ENCODE data around the gene MARCKSL1. TPM values are rescaled to one million over a fixed set of nuclear protein-coding genes. Genes with fewer than 3 reads are reported as not detected.

The MARCKSL1 gene
- polyA plus RNA-seq, 1 donor from 2014 or later, result 694 TPM

- no peak overlapping the region for H3K9ac ChIP-seq (ENCODE audit: low read length)
- no peaks in the 10 kb centered on the region for H3K9me3 ChIP-seq (ENCODE audit: low read length)
- no peak for TF ChIP-seq MXI1 (conservative IDR thresholded peaks at IDR 0.05; ENCODE audit: poor library complexity, severe bottlenecking)
- TF ChIP-seq SMC3 (conservative IDR thresholded peaks at IDR 0.05; ENCODE audit: poor library complexity), result no peak
- TF ChIP-seq TAF1 (IDR thresholded peaks at IDR 0.05; ENCODE audit: low read depth), result no peak
- TF ChIP-seq POLR2AphosphoS5 (IDR thresholded peaks at IDR 0.05), result no peak
- no peak for TF ChIP-seq EZH2 (IDR thresholded peaks at IDR 0.05; ENCODE audit: borderline replicate concordance, insufficient read depth, low read length, poor library complexity, severe bottlenecking)
- TF ChIP-seq, protein P1, sequence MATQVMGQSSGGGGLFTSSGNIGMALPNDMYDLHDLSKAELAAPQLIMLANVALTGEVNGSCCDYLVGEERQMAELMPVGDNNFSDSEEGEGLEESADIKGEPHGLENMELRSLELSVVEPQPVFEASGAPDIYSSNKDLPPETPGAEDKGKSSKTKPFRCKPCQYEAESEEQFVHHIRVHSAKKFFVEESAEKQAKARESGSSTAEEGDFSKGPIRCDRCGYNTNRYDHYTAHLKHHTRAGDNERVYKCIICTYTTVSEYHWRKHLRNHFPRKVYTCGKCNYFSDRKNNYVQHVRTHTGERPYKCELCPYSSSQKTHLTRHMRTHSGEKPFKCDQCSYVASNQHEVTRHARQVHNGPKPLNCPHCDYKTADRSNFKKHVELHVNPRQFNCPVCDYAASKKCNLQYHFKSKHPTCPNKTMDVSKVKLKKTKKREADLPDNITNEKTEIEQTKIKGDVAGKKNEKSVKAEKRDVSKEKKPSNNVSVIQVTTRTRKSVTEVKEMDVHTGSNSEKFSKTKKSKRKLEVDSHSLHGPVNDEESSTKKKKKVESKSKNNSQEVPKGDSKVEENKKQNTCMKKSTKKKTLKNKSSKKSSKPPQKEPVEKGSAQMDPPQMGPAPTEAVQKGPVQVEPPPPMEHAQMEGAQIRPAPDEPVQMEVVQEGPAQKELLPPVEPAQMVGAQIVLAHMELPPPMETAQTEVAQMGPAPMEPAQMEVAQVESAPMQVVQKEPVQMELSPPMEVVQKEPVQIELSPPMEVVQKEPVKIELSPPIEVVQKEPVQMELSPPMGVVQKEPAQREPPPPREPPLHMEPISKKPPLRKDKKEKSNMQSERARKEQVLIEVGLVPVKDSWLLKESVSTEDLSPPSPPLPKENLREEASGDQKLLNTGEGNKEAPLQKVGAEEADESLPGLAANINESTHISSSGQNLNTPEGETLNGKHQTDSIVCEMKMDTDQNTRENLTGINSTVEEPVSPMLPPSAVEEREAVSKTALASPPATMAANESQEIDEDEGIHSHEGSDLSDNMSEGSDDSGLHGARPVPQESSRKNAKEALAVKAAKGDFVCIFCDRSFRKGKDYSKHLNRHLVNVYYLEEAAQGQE (IDR thresholded peaks at IDR 0.05; ENCODE audit: borderline replicate concordance), result no peak
- TF ChIP-seq EP300 (conservative IDR thresholded peaks at IDR 0.05; ENCODE audit: poor library complexity, severe bottlenecking), result no peak
- TF ChIP-seq RAD21 (conservative IDR thresholded peaks at IDR 0.05), result no peak
- TF ChIP-seq, protein P2, sequence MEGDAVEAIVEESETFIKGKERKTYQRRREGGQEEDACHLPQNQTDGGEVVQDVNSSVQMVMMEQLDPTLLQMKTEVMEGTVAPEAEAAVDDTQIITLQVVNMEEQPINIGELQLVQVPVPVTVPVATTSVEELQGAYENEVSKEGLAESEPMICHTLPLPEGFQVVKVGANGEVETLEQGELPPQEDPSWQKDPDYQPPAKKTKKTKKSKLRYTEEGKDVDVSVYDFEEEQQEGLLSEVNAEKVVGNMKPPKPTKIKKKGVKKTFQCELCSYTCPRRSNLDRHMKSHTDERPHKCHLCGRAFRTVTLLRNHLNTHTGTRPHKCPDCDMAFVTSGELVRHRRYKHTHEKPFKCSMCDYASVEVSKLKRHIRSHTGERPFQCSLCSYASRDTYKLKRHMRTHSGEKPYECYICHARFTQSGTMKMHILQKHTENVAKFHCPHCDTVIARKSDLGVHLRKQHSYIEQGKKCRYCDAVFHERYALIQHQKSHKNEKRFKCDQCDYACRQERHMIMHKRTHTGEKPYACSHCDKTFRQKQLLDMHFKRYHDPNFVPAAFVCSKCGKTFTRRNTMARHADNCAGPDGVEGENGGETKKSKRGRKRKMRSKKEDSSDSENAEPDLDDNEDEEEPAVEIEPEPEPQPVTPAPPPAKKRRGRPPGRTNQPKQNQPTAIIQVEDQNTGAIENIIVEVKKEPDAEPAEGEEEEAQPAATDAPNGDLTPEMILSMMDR (IDR thresholded peaks at IDR 0.05; ENCODE audit: poor library complexity, severe bottlenecking), result no peak
- H3K4me2 ChIP-seq (ENCODE audit: low read length), result no peak overlapping the region
- H4K20me1 ChIP-seq (ENCODE audit: insufficient read depth), result no peaks in the 10 kb centered on the region
- H2AFZ ChIP-seq (ENCODE audit: low read depth, low read length), result no peak overlapping the region
- no peaks in the 10 kb centered on the region for H3K27me3 ChIP-seq (ENCODE audit: insufficient read depth, low read depth, low read length)
- H3K4me3 ChIP-seq (ENCODE audit: low read length), result no peak overlapping the region
- no peaks in the 10 kb centered on the region for H3F3A ChIP-seq (ENCODE audit: insufficient read depth, low read length, poor library complexity, severe bottlenecking)
- H3K79me2 ChIP-seq (replicated peaks; ENCODE audit: insufficient read depth, low read length), result no peaks in the 10 kb centered on the region
- H3K9me2 ChIP-seq (ENCODE audit: insufficient read depth, low read length), result no peaks in the 10 kb centered on the region
- H3K36me3 ChIP-seq (ENCODE audit: insufficient read depth, low read length), result no peaks in the 10 kb centered on the region
- no peak overlapping the region for H3K27ac ChIP-seq (ENCODE audit: low read length)
These were observed 41.6 kb upstream of the MARCKSL1 start for GRCh38 chr1:32377541-32378220.

GRCh38 chr1:32376199-32376598 lies 40.2 kb upstream of the MARCKSL1 start:
- no peaks in the 10 kb centered on the region for H3F3A ChIP-seq (ENCODE audit: insufficient read depth, low read length, poor library complexity, severe bottlenecking)
- H2AFZ ChIP-seq (ENCODE audit: low read depth, low read length), result no peak overlapping the region
- H4K20me1 ChIP-seq (ENCODE audit: insufficient read depth), result no peaks in the 10 kb centered on the region
- peaks cover 6% of the 10 kb centered on the region for H3K36me3 ChIP-seq (ENCODE audit: insufficient read depth, low read length)
- H3K9ac ChIP-seq (ENCODE audit: low read length), result no peak overlapping the region
- no peak overlapping the region for H3K4me3 ChIP-seq (ENCODE audit: low read length)
- no peaks in the 10 kb centered on the region for H3K9me2 ChIP-seq (ENCODE audit: insufficient read depth, low read length)
- no peak overlapping the region for H3K4me2 ChIP-seq (ENCODE audit: low read length)
- TF ChIP-seq EP300 (conservative IDR thresholded peaks at IDR 0.05; ENCODE audit: poor library complexity, severe bottlenecking), result no peak
- TF ChIP-seq MXI1 (conservative IDR thresholded peaks at IDR 0.05; ENCODE audit: poor library complexity, severe bottlenecking), result no peak
- TF ChIP-seq, protein P1 (IDR thresholded peaks at IDR 0.05; ENCODE audit: borderline replicate concordance), result no peak
- no peak for TF ChIP-seq TAF1 (IDR thresholded peaks at IDR 0.05; ENCODE audit: low read depth)
- TF ChIP-seq, protein P2 (IDR thresholded peaks at IDR 0.05; ENCODE audit: poor library complexity, severe bottlenecking), result no peak
- TF ChIP-seq EZH2 (IDR thresholded peaks at IDR 0.05; ENCODE audit: borderline replicate concordance, insufficient read depth, low read length, poor library complexity, severe bottlenecking), result no peak
- no peak for TF ChIP-seq POLR2AphosphoS5 (IDR thresholded peaks at IDR 0.05)
- TF ChIP-seq RAD21 (conservative IDR thresholded peaks at IDR 0.05), result no peak
- TF ChIP-seq SMC3 (conservative IDR thresholded peaks at IDR 0.05; ENCODE audit: poor library complexity), result no peak
- H3K27ac ChIP-seq (ENCODE audit: low read length), result no peak overlapping the region
- H3K9me3 ChIP-seq (ENCODE audit: low read length), result no peaks in the 10 kb centered on the region
- no peaks in the 10 kb centered on the region for H3K27me3 ChIP-seq (ENCODE audit: insufficient read depth, low read depth, low read length)
- no peaks in the 10 kb centered on the region for H3K79me2 ChIP-seq (replicated peaks; ENCODE audit: insufficient read depth, low read length)
